Uterus (tissue), 4 donors: ENCODE data around the gene CNTF. TPM values are rescaled to one million over a fixed set of nuclear protein-coding genes. Genes with fewer than 3 reads are reported as not detected.

Source experiments
- DNase-seq, 2 donors: peaks; one replicate each; pipeline ENCODE4 v3.0.0-alpha.2; 2019 to 2020
- H3K27ac ChIP-seq, 2 donors: fragments of 200-600 bp; sonication (generic); 1 replicate in 1 of 2; 2 replicates in 1 of 2; pipeline ENCODE4 v1.5.1; 2016 to 2018
- H3K27me3 ChIP-seq, 2 donors: fragments of 200-600 bp; sonication (generic); one replicate each; pipeline ENCODE4 v1.5.1; 2018 to 2019; ENCODE audit warnings: control low read depth in 1 of 2
- H3K36me3 ChIP-seq, 2 donors: fragments of 200-600 bp; sonication (generic); one replicate each; pipeline ENCODE4 v1.5.1; 2019; ENCODE audit warnings: control low read depth in 1 of 2
- H3K4me1 ChIP-seq, 2 donors: fragments of 200-600 bp; sonication (generic); one replicate each; pipeline ENCODE4 v1.5.1; 2018 to 2019; ENCODE audit warnings: control low read depth in 1 of 2
- H3K4me3 ChIP-seq, 2 donors: fragments of 200-600 bp; sonication (generic); 1 replicate in 1 of 2; 2 replicates in 1 of 2; pipeline ENCODE4 v1.5.1; 2018 to 2019; ENCODE audit warnings: mild to moderate bottlenecking in 1 of 2
- H3K9me3 ChIP-seq, 2 donors: fragments of 200-600 bp; sonication (generic); one replicate each; pipeline ENCODE4 v1.5.1; 2019; ENCODE audit warnings: control low read depth in 1 of 2
- POLR2A ChIP-seq, 2 donors: fragments of 450-650 bp; IDR thresholded peaks; one replicate each; pipeline ENCODE4 v1.6.1; 2016; ENCODE audit warnings: antibody characterized with exemption in 2 of 2, mild to moderate bottlenecking in 1 of 2, moderate library complexity in 1 of 2
- intact Hi-C: fragments of 100-400 bp; cut with DNase I; formaldehyde crosslinking; loops from one replicate; pipeline ENCODE4 v1.15.1; 2023; ENCODE audit warnings: low total_unique reads
- total RNA-seq, 4 donors: library from RNA; depleted of rRNA in 3 of 4; stranded (reverse); fragments of >200 nt in 3 of 4; gene quantifications; one replicate each; pipeline versions ENCODE4 v1.1.0 to v1.2.4, GENCODE V29; 2014 to 2023
- TF ChIP-seq, protein P1 (sequence below), 4 experiments: fragments of 200-600 bp in 2 of 4; fragments of 450-650 bp in 2 of 4; sonication (generic) in 2 of 4; IDR thresholded peaks; one replicate each; pipeline ENCODE4 v1.5.1; 2016 to 2019; ENCODE audit warnings: antibody characterized with exemption in 4 of 4, mild to moderate bottlenecking in 2 of 4, moderate library complexity in 1 of 4
- donor health status: DM: yes; HTN: yes; CAD: no.

The CNTF gene
- total RNA-seq, 4 donors from 2014 or later: 1.1 to 1.2 TPM; not detected in 2

DNA sequence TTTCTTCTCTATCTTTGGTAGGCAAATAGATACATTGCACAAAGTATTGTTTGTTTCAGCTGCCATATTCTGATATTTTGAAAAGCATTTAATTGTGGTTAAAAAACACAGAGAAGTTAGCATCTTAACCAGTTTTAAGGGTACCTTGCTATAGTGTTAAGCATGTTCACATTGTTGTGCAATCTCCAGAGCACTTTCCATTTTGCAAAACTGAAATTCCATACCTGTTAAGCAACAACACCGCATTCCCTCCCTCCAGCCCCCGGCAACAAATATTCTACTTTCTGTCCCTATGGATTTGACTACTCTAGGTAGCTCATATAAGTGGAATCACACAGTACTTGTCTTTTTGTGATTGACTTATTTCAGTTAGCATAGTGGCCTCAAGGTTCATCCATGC lies 33.9 kb downstream of the CNTF start:
- DNase-seq: no peak
- intact Hi-C loops: no loop called here
- no peaks in the 10 kb centered on the region for H3K27me3 ChIP-seq
- H3K4me3 ChIP-seq: no peak overlapping the region
- no peaks in the 10 kb centered on the region for H3K36me3 ChIP-seq
- TF ChIP-seq POLR2A (IDR thresholded peaks at IDR 0.05): no peak
- TF ChIP-seq, protein P1, sequence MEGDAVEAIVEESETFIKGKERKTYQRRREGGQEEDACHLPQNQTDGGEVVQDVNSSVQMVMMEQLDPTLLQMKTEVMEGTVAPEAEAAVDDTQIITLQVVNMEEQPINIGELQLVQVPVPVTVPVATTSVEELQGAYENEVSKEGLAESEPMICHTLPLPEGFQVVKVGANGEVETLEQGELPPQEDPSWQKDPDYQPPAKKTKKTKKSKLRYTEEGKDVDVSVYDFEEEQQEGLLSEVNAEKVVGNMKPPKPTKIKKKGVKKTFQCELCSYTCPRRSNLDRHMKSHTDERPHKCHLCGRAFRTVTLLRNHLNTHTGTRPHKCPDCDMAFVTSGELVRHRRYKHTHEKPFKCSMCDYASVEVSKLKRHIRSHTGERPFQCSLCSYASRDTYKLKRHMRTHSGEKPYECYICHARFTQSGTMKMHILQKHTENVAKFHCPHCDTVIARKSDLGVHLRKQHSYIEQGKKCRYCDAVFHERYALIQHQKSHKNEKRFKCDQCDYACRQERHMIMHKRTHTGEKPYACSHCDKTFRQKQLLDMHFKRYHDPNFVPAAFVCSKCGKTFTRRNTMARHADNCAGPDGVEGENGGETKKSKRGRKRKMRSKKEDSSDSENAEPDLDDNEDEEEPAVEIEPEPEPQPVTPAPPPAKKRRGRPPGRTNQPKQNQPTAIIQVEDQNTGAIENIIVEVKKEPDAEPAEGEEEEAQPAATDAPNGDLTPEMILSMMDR (IDR thresholded peaks at IDR 0.05): no peak
- H3K9me3 ChIP-seq: no peaks in the 10 kb centered on the region
- no peak overlapping the region for H3K27ac ChIP-seq
- H3K4me1 ChIP-seq: no peaks in the 10 kb centered on the region

DNA sequence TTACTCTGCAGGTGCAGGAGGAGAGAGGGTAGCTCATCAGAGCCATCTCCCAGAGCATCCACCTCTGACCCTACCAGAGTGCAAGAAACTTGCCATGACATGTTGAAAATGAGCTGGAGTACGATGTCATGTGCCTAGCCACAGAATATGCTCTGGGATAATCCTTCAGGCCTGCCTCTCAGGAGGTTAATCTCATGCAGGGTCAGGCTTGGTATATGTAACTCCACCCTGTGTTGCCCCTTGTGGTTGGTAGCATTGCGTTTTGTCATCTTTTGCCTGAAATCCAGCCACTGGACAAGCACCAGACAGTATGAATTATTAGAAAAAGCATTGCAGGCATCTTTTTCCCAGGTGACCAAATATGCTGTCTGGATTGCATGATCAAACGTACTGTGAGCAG lies 36.2 kb downstream of the CNTF start:
- Histone ChIP-seq H3K36me3 (no peaks in the 10 kb centered on the region), H3K9me3 (no peaks in the 10 kb centered on the region), H3K27ac (no peak overlapping the region), H3K27me3 (no peaks in the 10 kb centered on the region), H3K4me3 (no peak overlapping the region), H3K4me1 (no peaks in the 10 kb centered on the region)
- TF ChIP-seq POLR2A (IDR thresholded peaks at IDR 0.05): no peak
- TF ChIP-seq, protein P1 (IDR thresholded peaks at IDR 0.05): no peak
- no peak for DNase-seq
- intact Hi-C loops: no loop called here

DNA sequence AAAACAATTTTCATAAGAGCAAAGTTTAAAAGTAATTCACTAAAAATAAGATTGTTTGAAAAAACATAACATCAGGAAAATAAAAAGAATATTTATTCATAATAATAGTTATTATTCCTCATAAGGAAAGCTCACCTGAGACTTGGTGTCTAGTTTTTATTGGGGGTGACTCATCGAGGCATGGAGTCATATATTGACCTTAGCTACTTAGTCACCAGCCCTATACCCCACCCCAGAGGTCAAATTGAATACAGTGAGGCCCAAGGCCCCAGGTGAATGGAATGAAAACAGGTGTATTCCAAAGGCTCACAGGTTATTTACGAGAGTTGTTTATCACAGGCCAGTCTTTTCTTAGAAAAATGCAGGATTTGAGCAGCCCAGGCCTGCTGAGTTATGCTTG lies 36.9 kb downstream of the CNTF start:
- Histone ChIP-seq H3K27me3 (no peaks in the 10 kb centered on the region), H3K4me1 (no peaks in the 10 kb centered on the region), H3K9me3 (no peaks in the 10 kb centered on the region), H3K27ac (no peak overlapping the region), H3K36me3 (no peaks in the 10 kb centered on the region), H3K4me3 (no peak overlapping the region)
- DNase-seq: no peak
- intact Hi-C loops: no loop called here
- TF ChIP-seq POLR2A (IDR thresholded peaks at IDR 0.05): no peak
- TF ChIP-seq, protein P1 (IDR thresholded peaks at IDR 0.05): no peak

DNA sequence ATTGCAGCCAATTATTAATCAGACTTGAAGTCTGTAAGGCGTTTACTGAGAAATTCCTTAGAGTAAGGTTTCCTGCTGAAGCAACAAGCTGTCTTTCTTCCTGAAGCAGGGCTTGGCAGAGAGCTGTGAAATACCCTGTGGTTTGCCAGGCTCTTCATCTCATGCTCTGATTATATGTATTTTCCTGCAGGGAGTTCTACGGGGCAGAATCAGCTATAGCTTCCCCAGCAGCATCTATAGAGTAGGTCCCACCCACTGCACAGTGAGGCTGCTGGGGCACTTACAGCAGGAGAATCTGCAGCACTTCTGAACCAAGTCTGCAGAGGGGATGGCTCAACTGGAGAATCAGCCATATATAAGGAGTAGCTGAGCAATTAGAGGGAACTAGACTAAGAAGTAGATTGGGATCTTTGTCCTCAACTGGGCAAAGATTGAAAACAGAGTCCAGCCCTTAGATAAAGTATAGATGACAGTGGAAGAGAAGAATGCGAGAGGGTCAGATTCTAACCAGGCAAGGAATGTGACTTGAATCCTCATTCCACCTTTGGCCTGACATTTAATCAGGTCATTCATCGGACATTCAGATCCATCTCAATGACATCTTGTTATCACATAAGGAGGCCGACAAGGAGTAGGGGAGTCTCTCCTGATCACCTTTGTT lies 37.6 kb downstream of the CNTF start:
- intact Hi-C loops: no loop called here
- H3K9me3 ChIP-seq: no peaks in the 10 kb centered on the region
- TF ChIP-seq, protein P1 (IDR thresholded peaks at IDR 0.05): no peak

DNA sequence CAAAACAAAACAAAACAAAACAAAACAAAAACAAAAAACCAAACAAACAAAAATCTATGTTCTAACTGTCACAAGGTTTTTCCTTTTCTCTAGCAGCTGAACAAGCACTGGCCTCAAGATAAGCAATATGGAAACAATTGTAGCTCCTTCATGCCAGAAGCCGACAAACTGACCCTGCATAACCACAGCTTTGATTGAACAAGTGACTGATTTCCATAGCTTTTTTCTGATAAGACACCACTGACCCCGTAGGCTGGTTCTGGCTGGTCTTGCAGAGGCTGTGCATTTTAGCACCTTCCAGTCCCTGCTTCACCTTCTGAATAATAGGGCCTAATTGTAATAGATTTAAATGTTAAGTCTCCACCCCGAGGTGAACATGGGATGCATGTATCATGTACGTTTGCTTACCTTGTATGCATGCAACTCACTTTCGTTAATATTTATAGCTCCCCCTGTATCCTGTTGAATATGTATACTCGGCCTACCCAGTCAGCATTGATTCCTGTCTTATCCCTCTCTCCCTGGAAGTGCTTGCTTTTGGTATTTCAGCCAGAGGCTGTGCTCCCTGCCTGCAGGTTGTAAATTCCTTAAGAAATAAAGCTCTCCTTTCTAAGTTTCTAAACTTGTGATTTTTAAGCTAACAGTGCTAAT lies 49.6 kb downstream of the CNTF start:
- no peak overlapping the region for H3K27ac ChIP-seq
- DNase-seq: no peak
- intact Hi-C loops: no loop called here
- no peak for TF ChIP-seq POLR2A (IDR thresholded peaks at IDR 0.05)
- TF ChIP-seq, protein P1 (IDR thresholded peaks at IDR 0.05): no peak
- H3K4me3 ChIP-seq: no peak overlapping the region
- no peaks in the 10 kb centered on the region for H3K27me3 ChIP-seq
- H3K36me3 ChIP-seq: no peaks in the 10 kb centered on the region
- no peaks in the 10 kb centered on the region for H3K9me3 ChIP-seq
- no peaks in the 10 kb centered on the region for H3K4me1 ChIP-seq

More for the DNA sequence above, 37.6 kb downstream of the CNTF start:
- Histone ChIP-seq H3K4me1 (no peaks in the 10 kb centered on the region), H3K27ac (no peak overlapping the region), H3K36me3 (no peaks in the 10 kb centered on the region), H3K4me3 (no peak overlapping the region), H3K27me3 (no peaks in the 10 kb centered on the region)
- DNase-seq: no peak
